WTC11 (cell line): ENCODE measurements around the gene DRGX. TPM values are rescaled to one million over a fixed set of nuclear protein-coding genes. Genes with fewer than 3 reads are reported as not detected.

Source experiments
- ATAC-seq: fragments of 200-7000 bp; cut with Tn5 transposase; 2 replicates; pipeline ENCODE4 v1.10.0; 2021; ENCODE audit warnings: mild to moderate bottlenecking, moderate library complexity
- CTCF ChIA-PET: fragments of 300-600 bp; sonication (Branson Sonifier 250); formaldehyde crosslinking; loops from one replicate; lab custom pipeline; 2021; ENCODE audit warnings: antibody characterized with exemption; lab: Charles Lee
- POLR2A ChIA-PET: fragments of 350-600 bp; sonication (Branson Sonifier 250); formaldehyde crosslinking; loops from one replicate; lab custom pipeline; 2021; ENCODE audit warnings: antibody characterized with exemption; lab: Charles Lee
- DNase-seq: peaks from one replicate; pipeline ENCODE4 v3.0.0; 2021; ENCODE audit warnings: low spot score
- H3K27ac Mint-ChIP-seq: 2 replicates; pipeline ENCODE4 v1.8.0; 2021; ENCODE audit warnings: mixed read lengths
- H3K27me3 Mint-ChIP-seq: 2 replicates; pipeline ENCODE4 v1.8.0; 2021; ENCODE audit warnings: low read depth, mild to moderate bottlenecking, moderate library complexity, mixed read lengths
- H3K36me3 Mint-ChIP-seq: 2 replicates; pipeline ENCODE4 v1.8.0; 2021; ENCODE audit warnings: mixed read lengths
- H3K4me1 Mint-ChIP-seq: 2 replicates; pipeline ENCODE4 v1.8.0; 2022; ENCODE audit warnings: mixed read lengths
- H3K4me3 Mint-ChIP-seq: 2 replicates; pipeline ENCODE4 v1.8.0; 2021; ENCODE audit warnings: mild to moderate bottlenecking, moderate library complexity, mixed read lengths
- H3K9me3 Mint-ChIP-seq: 2 replicates; pipeline ENCODE4 v1.8.0; 2021; ENCODE audit warnings: mixed read lengths
- CREB1 ChIP-seq: sonication (generic); formaldehyde crosslinking; IDR thresholded peaks from 2 replicates; pipeline ENCODE4 v1.8.0; 2023; ENCODE audit warnings: mild to moderate bottlenecking, missing genetic modification reagents
- CREM ChIP-seq: sonication (generic); formaldehyde crosslinking; IDR thresholded peaks from 2 replicates; pipeline ENCODE4 v1.8.1; 2022; ENCODE audit warnings: mild to moderate bottlenecking, missing genetic modification reagents, moderate library complexity
- ESRRA ChIP-seq: sonication (generic); formaldehyde crosslinking; IDR thresholded peaks from 2 replicates; pipeline ENCODE4 v1.8.1; 2022; ENCODE audit warnings: mild to moderate bottlenecking, missing genetic modification reagents, borderline replicate concordance
- GABPB1 ChIP-seq: sonication (generic); formaldehyde crosslinking; IDR thresholded peaks from 2 replicates; pipeline ENCODE4 v1.8.1; 2023; ENCODE audit warnings: mild to moderate bottlenecking, missing genetic modification reagents
- GRHL2 ChIP-seq: fragments of 250-450 bp; sonication (Bioruptor Pico); IDR thresholded peaks from 2 replicates; pipeline ENCODE4 v1.8.0; 2022; ENCODE audit warnings: mild to moderate bottlenecking, moderate library complexity; ENCODE audit not compliant: insufficient replicate concordance, severe bottlenecking
- JAZF1 ChIP-seq: fragments of 250-450 bp; sonication (Bioruptor Pico); IDR thresholded peaks from 2 replicates; pipeline ENCODE4 v1.9.0; 2021; ENCODE audit warnings: moderate library complexity, mild to moderate bottlenecking, inconsistent platforms
- KAT7 ChIP-seq: sonication (generic); formaldehyde crosslinking; IDR thresholded peaks from 2 replicates; pipeline ENCODE4 v1.8.1; 2023; ENCODE audit warnings: missing genetic modification reagents, mild to moderate bottlenecking, borderline replicate concordance
- NR1H2 ChIP-seq: sonication (generic); formaldehyde crosslinking; IDR thresholded peaks from 2 replicates; pipeline ENCODE4 v1.9.0; 2021; ENCODE audit warnings: mild to moderate bottlenecking, moderate library complexity, missing genetic modification reagents
- SMAD4 ChIP-seq: sonication (generic); formaldehyde crosslinking; IDR thresholded peaks from 2 replicates; pipeline ENCODE4 v1.8.0; 2022; ENCODE audit warnings: mild to moderate bottlenecking, missing genetic modification reagents
- ZNF121 ChIP-seq: sonication (generic); formaldehyde crosslinking; IDR thresholded peaks from 2 replicates; pipeline ENCODE4 v1.8.0; 2023; ENCODE audit warnings: missing genetic modification reagents
- ZNF138 ChIP-seq: sonication (generic); formaldehyde crosslinking; conservative IDR thresholded peaks from 2 replicates; pipeline ENCODE4 v1.8.1; 2022; ENCODE audit warnings: mild to moderate bottlenecking, moderate library complexity, missing genetic modification reagents
- total RNA-seq: library from RNA; stranded (reverse); gene quantifications from 3 replicates; pipeline ENCODE4 v1.2.3, GENCODE V29; 2021
- TF ChIP-seq, protein P1 (sequence below): fragments of 250-450 bp; sonication (Bioruptor Pico); IDR thresholded peaks from 2 replicates; pipeline ENCODE4 v2.1.2; 2022; ENCODE audit warnings: mild to moderate bottlenecking, moderate library complexity
- TF ChIP-seq, protein P2 (sequence below): sonication (generic); formaldehyde crosslinking; IDR thresholded peaks from 2 replicates; pipeline ENCODE4 v1.8.0; 2022; ENCODE audit warnings: mild to moderate bottlenecking, missing genetic modification reagents
- TF ChIP-seq, protein P3 (sequence below): sonication (generic); formaldehyde crosslinking; IDR thresholded peaks from 2 replicates; pipeline ENCODE4 v1.8.0; 2022; ENCODE audit warnings: mild to moderate bottlenecking, missing genetic modification reagents
- TF ChIP-seq, protein P4 (sequence below): sonication (generic); formaldehyde crosslinking; IDR thresholded peaks from 2 replicates; pipeline ENCODE4 v1.8.0; 2022; ENCODE audit warnings: mild to moderate bottlenecking, missing genetic modification reagents
- TF ChIP-seq, protein P5 (sequence below): sonication (generic); formaldehyde crosslinking; IDR thresholded peaks from 2 replicates; pipeline ENCODE4 v1.8.0; 2023; ENCODE audit warnings: missing genetic modification reagents
- TF ChIP-seq, protein P6 (sequence below): sonication (generic); formaldehyde crosslinking; IDR thresholded peaks from 2 replicates; pipeline ENCODE4 v1.8.1; 2023; ENCODE audit warnings: mild to moderate bottlenecking, missing genetic modification reagents
- TF ChIP-seq, protein P7 (sequence below): fragments of 250-450 bp; sonication (Bioruptor Pico); IDR thresholded peaks from 2 replicates; pipeline ENCODE4 v1.9.0; 2021; ENCODE audit warnings: mild to moderate bottlenecking

Gene DRGX
- total RNA-seq, 1 experiment from 2014 or later: not detected

DNA sequence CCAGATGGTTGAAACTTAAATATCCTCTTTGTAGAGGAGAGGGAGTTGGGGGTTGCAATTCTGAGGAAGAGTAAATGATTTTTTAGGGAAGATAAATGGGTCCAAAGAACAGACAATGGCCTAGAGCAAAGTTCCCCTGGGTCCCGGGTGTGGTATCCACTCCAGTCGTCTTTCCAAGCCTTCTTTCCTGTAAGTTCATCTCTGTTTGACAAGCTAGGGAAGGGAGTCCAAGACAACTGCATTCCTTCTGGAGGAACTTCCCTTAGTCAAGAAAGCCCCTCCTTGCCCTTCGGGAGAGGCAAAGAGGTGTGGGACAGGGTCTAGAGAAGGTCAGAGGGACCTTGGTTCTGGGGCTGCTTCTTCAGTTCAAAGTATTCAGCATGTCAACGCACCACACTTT, 63.6 kb downstream of the DRGX start:
- ATAC-seq (no peak), DNase-seq (no peak)
- ChIA-PET POLR2A (no interaction called here), CTCF (no interaction called here)
- TF ChIP-seq GRHL2 (CRISPR knock-in tag) (no peak), JAZF1 (CRISPR knock-in tag) (no peak), ESRRA (CRISPR knock-in tag) (no peak)
- TF ChIP-seq, protein P1, sequence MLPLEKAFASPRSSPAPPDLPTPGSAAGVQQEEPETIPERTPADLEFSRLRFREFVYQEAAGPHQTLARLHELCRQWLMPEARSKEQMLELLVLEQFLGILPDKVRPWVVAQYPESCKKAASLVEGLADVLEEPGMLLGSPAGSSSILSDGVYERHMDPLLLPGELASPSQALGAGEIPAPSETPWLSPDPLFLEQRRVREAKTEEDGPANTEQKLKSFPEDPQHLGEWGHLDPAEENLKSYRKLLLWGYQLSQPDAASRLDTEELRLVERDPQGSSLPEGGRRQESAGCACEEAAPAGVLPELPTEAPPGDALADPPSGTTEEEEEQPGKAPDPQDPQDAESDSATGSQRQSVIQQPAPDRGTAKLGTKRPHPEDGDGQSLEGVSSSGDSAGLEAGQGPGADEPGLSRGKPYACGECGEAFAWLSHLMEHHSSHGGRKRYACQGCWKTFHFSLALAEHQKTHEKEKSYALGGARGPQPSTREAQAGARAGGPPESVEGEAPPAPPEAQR (CRISPR knock-in tag): no peak
- TF ChIP-seq, protein P2, sequence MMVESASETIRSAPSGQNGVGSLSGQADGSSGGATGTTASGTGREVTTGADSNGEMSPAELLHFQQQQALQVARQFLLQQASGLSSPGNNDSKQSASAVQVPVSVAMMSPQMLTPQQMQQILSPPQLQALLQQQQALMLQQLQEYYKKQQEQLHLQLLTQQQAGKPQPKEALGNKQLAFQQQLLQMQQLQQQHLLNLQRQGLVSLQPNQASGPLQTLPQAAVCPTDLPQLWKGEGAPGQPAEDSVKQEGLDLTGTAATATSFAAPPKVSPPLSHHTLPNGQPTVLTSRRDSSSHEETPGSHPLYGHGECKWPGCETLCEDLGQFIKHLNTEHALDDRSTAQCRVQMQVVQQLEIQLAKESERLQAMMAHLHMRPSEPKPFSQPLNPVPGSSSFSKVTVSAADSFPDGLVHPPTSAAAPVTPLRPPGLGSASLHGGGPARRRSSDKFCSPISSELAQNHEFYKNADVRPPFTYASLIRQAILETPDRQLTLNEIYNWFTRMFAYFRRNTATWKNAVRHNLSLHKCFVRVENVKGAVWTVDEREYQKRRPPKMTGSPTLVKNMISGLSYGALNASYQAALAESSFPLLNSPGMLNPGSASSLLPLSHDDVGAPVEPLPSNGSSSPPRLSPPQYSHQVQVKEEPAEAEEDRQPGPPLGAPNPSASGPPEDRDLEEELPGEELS (CRISPR knock-in tag): no peak
- TF ChIP-seq, protein P3, sequence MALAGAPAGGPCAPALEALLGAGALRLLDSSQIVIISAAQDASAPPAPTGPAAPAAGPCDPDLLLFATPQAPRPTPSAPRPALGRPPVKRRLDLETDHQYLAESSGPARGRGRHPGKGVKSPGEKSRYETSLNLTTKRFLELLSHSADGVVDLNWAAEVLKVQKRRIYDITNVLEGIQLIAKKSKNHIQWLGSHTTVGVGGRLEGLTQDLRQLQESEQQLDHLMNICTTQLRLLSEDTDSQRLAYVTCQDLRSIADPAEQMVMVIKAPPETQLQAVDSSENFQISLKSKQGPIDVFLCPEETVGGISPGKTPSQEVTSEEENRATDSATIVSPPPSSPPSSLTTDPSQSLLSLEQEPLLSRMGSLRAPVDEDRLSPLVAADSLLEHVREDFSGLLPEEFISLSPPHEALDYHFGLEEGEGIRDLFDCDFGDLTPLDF (CRISPR knock-in tag): no peak
- Mint-ChIP-seq H3K36me3 (no peaks in the 10 kb centered on the region), H3K9me3 (peaks cover 17% of the 10 kb centered on the region), H3K4me1 (peaks cover 5% of the 10 kb centered on the region), H3K27me3 (no peaks in the 10 kb centered on the region; the same call in 1 of the 2 replicates), H3K27ac (no peak overlapping the region), H3K4me3 (no peak overlapping the region)

DNA sequence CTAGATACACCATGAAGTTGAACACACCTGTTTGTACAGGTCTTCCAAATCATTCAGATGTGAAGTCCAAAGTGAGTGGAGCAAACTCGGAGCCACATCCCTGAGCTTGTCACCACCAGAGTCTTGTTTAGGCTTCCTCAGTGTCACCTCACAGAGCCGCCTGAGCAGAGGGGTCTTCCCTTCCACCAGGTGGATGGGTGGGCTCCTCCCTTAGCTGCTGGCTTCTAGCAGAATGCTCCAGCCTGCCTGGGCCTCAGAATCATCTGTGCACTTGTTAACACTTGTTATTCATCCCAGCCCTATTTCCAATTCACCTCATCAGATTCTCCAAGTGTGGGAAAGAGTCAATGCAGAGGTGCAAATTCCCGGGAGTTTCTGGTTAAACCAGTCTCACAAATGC, 64.5 kb downstream of the DRGX start:
- no peak overlapping the region for H3K27ac Mint-ChIP-seq
- no peaks in the 10 kb centered on the region for H3K36me3 Mint-ChIP-seq
- H3K27me3 Mint-ChIP-seq: no peaks in the 10 kb centered on the region; the same call in 1 of the 2 replicates
- no peak overlapping the region for H3K4me3 Mint-ChIP-seq
- DNase-seq: no peak
- ChIA-PET POLR2A (no interaction called here), CTCF (interaction anchor here (1.9 kb wide), 1 partner anchor 77 kb away, joined by 6 read pairs; no protein-coding TSS in a partner anchor)
- H3K4me1 Mint-ChIP-seq: peaks cover 5% of the 10 kb centered on the region
- ATAC-seq: no peak
- TF ChIP-seq GABPB1 (CRISPR knock-in tag): no peak
- TF ChIP-seq NR1H2 (CRISPR knock-in tag): no peak
- no peak for TF ChIP-seq GRHL2 (CRISPR knock-in tag)
- TF ChIP-seq, protein P4, sequence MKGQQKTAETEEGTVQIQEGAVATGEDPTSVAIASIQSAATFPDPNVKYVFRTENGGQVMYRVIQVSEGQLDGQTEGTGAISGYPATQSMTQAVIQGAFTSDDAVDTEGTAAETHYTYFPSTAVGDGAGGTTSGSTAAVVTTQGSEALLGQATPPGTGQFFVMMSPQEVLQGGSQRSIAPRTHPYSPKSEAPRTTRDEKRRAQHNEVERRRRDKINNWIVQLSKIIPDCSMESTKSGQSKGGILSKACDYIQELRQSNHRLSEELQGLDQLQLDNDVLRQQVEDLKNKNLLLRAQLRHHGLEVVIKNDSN (CRISPR knock-in tag): no peak
- no peak for TF ChIP-seq ZNF138 (CRISPR knock-in tag)
- TF ChIP-seq, protein P5, sequence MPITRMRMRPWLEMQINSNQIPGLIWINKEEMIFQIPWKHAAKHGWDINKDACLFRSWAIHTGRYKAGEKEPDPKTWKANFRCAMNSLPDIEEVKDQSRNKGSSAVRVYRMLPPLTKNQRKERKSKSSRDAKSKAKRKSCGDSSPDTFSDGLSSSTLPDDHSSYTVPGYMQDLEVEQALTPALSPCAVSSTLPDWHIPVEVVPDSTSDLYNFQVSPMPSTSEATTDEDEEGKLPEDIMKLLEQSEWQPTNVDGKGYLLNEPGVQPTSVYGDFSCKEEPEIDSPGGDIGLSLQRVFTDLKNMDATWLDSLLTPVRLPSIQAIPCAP (CRISPR knock-in tag): no peak
- TF ChIP-seq, protein P6, sequence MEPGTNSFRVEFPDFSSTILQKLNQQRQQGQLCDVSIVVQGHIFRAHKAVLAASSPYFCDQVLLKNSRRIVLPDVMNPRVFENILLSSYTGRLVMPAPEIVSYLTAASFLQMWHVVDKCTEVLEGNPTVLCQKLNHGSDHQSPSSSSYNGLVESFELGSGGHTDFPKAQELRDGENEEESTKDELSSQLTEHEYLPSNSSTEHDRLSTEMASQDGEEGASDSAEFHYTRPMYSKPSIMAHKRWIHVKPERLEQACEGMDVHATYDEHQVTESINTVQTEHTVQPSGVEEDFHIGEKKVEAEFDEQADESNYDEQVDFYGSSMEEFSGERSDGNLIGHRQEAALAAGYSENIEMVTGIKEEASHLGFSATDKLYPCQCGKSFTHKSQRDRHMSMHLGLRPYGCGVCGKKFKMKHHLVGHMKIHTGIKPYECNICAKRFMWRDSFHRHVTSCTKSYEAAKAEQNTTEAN: no peak
- H3K9me3 Mint-ChIP-seq: peaks cover 17% of the 10 kb centered on the region

DNA sequence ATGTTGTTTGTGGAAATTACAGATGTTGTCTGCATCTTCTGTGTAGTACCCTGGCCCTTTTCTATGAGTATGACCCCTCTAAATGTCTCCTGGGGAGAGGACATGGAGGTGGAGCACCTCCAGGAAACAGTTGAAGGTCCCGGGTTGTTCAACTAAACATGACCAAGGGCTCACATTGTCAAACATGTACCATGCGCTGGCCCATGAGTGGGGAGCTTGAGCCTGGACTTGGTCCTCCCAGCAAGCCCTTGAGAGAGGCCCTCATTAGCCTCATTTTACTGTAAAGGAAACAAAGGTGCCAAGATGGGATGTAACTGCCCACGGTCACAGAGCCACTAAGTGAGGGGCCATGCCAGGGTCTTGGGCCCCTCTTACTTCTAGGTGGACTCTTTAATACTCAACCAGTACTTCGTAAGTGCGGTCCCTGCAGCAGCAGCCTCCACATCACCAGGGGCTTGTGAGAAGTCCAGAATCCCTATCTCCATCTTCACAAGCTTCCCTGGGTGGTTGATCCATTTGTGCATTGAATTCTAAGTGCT, 65.7 kb downstream of the DRGX start:
- POLR2A ChIA-PET: no interaction called here
- CTCF ChIA-PET: interaction anchor here (1.9 kb wide), 1 partner anchor 78 kb away, joined by 6 read pairs; no protein-coding TSS in a partner anchor
- H3K4me3 Mint-ChIP-seq: no peak overlapping the region
- DNase-seq: no peak
- no peaks in the 10 kb centered on the region for H3K36me3 Mint-ChIP-seq
- no peaks in the 10 kb centered on the region; the same call in 1 of the 2 replicates for H3K27me3 Mint-ChIP-seq
- no peak for ATAC-seq
- no peak overlapping the region for H3K27ac Mint-ChIP-seq
- peaks cover 5% of the 10 kb centered on the region for H3K4me1 Mint-ChIP-seq
- peaks cover 7% of the 10 kb centered on the region for H3K9me3 Mint-ChIP-seq
- no peak for TF ChIP-seq ESRRA (CRISPR knock-in tag)
- TF ChIP-seq SMAD4 (CRISPR knock-in tag): no peak
- TF ChIP-seq, protein P3 (CRISPR knock-in tag): no peak
- no peak for TF ChIP-seq KAT7 (CRISPR knock-in tag)
- no peak for TF ChIP-seq ZNF121 (CRISPR knock-in tag)
- TF ChIP-seq JAZF1 (CRISPR knock-in tag): no peak
- TF ChIP-seq CREB1 (CRISPR knock-in tag): no peak
- no peak for TF ChIP-seq CREM
- TF ChIP-seq, protein P7, sequence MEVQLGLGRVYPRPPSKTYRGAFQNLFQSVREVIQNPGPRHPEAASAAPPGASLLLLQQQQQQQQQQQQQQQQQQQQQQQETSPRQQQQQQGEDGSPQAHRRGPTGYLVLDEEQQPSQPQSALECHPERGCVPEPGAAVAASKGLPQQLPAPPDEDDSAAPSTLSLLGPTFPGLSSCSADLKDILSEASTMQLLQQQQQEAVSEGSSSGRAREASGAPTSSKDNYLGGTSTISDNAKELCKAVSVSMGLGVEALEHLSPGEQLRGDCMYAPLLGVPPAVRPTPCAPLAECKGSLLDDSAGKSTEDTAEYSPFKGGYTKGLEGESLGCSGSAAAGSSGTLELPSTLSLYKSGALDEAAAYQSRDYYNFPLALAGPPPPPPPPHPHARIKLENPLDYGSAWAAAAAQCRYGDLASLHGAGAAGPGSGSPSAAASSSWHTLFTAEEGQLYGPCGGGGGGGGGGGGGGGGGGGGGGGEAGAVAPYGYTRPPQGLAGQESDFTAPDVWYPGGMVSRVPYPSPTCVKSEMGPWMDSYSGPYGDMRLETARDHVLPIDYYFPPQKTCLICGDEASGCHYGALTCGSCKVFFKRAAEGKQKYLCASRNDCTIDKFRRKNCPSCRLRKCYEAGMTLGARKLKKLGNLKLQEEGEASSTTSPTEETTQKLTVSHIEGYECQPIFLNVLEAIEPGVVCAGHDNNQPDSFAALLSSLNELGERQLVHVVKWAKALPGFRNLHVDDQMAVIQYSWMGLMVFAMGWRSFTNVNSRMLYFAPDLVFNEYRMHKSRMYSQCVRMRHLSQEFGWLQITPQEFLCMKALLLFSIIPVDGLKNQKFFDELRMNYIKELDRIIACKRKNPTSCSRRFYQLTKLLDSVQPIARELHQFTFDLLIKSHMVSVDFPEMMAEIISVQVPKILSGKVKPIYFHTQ (CRISPR knock-in tag): no peak
- no peak for TF ChIP-seq NR1H2 (CRISPR knock-in tag)
